SH-SY5Y (cell line): Measurements from ENCODE around the gene NR1H3.

ENCODE experiments used
- GATA2 ChIP-seq: IDR thresholded peaks from 2 replicates; pipeline ENCODE4 v1.6.1; 2011; ENCODE audit warnings: mild to moderate bottlenecking, low read depth, low read length
- GATA3 ChIP-seq: IDR thresholded peaks from 2 replicates; pipeline ENCODE4 v1.6.1; 2011; ENCODE audit warnings: low read depth, mild to moderate bottlenecking, low read length, moderate library complexity

DNA sequence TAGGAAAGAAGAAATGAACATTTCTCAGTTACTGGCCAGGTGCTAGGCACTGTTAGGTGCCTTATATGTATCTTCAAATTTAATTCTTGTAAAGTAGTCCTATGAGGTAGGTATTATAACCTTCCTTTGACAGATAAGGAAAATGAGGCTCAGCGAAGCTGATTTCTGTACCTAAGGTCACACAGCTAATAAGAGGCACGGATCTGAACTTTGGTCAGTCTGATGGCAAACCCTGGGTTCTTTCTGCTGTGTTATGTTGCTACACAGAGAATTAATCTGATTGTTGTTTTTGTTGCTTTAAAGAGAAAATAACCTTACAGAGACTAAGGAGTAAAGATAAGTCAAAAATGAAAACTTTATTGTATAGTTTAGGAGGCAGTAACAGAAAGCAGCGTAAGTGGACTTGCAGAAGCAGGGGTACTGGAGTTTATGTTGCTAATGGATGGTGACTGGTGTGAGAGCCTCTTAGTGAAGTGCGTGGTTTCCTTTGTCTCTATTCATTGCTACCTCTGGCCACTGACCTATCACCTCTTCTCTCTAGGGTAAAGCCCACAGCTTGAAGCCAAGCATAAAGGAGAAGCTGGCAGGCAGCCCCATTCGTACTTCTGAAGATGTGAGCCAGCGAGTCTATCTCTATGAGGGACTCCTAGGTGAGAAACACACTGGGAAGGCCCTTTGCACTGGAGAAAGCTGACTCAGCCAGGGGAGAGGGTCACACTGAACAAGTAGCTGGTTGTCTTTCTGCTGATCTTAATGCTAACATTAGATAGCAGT, 50.4 kb downstream of the NR1H3 start:
- no peak for TF ChIP-seq GATA2
- no peak for TF ChIP-seq GATA3
